Measurements from ENCODE around the gene CDR2.

The CDR2 gene

GRCh38 chr16:22320572-22321339, 53.7 kb downstream of the CDR2 start:
- H3K4me3 Mint-ChIP-seq: no peak overlapping the region
- peaks cover 31% of the 10 kb centered on the region for H3K36me3 Mint-ChIP-seq
- no peaks in the 10 kb centered on the region for H3K27me3 Mint-ChIP-seq
- DNase-seq (ENCODE audit: low spot score in 2 of 2): no peak
- no peak overlapping the region for H3K27ac Mint-ChIP-seq
- ATAC-seq (ENCODE audit: low read depth): no peak
- peaks cover 2% of the 10 kb centered on the region for H3K4me1 Mint-ChIP-seq
- H3K9me3 Mint-ChIP-seq: no peaks in the 10 kb centered on the region

- no peaks in the 10 kb centered on the region for H3K9me3 Mint-ChIP-seq
- ATAC-seq (ENCODE audit: low read depth) (no peak), DNase-seq (ENCODE audit: low spot score in 2 of 2) (peak; percentile 45 to 70)
- H3K27ac Mint-ChIP-seq: no peak overlapping the region
- H3K27me3 Mint-ChIP-seq: no peaks in the 10 kb centered on the region
- H3K4me1 Mint-ChIP-seq: peaks cover 2% of the 10 kb centered on the region
- H3K4me3 Mint-ChIP-seq: no peak overlapping the region
- H3K36me3 Mint-ChIP-seq: peaks cover 29% of the 10 kb centered on the region
Observed at GRCh38 chr16:22318690-22319358, 55.6 kb downstream of the CDR2 start.

DNA sequence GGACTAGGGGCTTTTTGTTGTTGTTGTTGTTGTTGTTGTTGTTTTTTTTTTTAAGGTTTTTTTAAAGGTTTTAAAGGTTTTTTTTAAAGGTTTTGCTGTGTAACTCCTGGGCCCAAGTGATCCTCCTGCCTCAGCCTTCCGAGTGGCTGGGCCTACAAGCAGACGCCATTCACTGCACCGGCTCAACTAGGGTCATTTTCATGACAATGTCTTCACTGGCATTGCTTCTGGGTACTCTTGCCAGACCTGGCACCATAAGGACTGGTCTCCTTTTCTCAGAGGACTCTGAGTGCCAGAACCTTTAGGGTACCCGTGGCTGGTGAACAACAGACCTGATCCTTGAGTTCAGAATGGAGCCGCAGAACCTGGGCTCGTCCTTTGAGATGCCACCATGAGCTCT, 56.8 kb downstream of the CDR2 start:
- peaks cover 31% of the 10 kb centered on the region for H3K36me3 Mint-ChIP-seq
- H3K9me3 Mint-ChIP-seq: no peaks in the 10 kb centered on the region
- H3K4me3 Mint-ChIP-seq: no peak overlapping the region
- no peak for ATAC-seq (ENCODE audit: low read depth)
- no peak for DNase-seq (ENCODE audit: low spot score in 2 of 2)
- H3K27ac Mint-ChIP-seq: no peak overlapping the region
- H3K27me3 Mint-ChIP-seq: no peaks in the 10 kb centered on the region
- H3K4me1 Mint-ChIP-seq: peaks cover 2% of the 10 kb centered on the region

GRCh38 chr16:22317001-22317530, 57.4 kb downstream of the CDR2 start:
- DNase-seq (ENCODE audit: low spot score in 2 of 2): no peak
- Mint-ChIP-seq H3K4me1 (peaks cover 2% of the 10 kb centered on the region), H3K27ac (no peak overlapping the region), H3K36me3 (peaks cover 28% of the 10 kb centered on the region), H3K4me3 (no peak overlapping the region), H3K9me3 (no peaks in the 10 kb centered on the region), H3K27me3 (no peaks in the 10 kb centered on the region)
- ATAC-seq (ENCODE audit: low read depth): no peak

GRCh38 chr16:22316411-22316811, 58.0 kb downstream of the CDR2 start:
- no peak overlapping the region for H3K27ac Mint-ChIP-seq

GRCh38 chr16:22315979-22316378, 58.4 kb downstream of the CDR2 start:
- no peak for DNase-seq (ENCODE audit: low spot score in 2 of 2)
- no peaks in the 10 kb centered on the region for H3K4me1 Mint-ChIP-seq
- no peak for ATAC-seq (ENCODE audit: low read depth)
- H3K4me3 Mint-ChIP-seq: no peak overlapping the region
- H3K9me3 Mint-ChIP-seq: no peaks in the 10 kb centered on the region
- no peaks in the 10 kb centered on the region for H3K27me3 Mint-ChIP-seq
- peaks cover 29% of the 10 kb centered on the region for H3K36me3 Mint-ChIP-seq
- no peak overlapping the region for H3K27ac Mint-ChIP-seq

More at GRCh38 chr16:22316411-22316811, 58.0 kb downstream of the CDR2 start:
- Mint-ChIP-seq H3K27me3 (no peaks in the 10 kb centered on the region), H3K4me3 (no peak overlapping the region), H3K4me1 (peaks cover 2% of the 10 kb centered on the region), H3K36me3 (peaks cover 33% of the 10 kb centered on the region), H3K9me3 (no peaks in the 10 kb centered on the region)
- no peak for DNase-seq (ENCODE audit: low spot score in 2 of 2)
- ATAC-seq (ENCODE audit: low read depth): no peak

DNA sequence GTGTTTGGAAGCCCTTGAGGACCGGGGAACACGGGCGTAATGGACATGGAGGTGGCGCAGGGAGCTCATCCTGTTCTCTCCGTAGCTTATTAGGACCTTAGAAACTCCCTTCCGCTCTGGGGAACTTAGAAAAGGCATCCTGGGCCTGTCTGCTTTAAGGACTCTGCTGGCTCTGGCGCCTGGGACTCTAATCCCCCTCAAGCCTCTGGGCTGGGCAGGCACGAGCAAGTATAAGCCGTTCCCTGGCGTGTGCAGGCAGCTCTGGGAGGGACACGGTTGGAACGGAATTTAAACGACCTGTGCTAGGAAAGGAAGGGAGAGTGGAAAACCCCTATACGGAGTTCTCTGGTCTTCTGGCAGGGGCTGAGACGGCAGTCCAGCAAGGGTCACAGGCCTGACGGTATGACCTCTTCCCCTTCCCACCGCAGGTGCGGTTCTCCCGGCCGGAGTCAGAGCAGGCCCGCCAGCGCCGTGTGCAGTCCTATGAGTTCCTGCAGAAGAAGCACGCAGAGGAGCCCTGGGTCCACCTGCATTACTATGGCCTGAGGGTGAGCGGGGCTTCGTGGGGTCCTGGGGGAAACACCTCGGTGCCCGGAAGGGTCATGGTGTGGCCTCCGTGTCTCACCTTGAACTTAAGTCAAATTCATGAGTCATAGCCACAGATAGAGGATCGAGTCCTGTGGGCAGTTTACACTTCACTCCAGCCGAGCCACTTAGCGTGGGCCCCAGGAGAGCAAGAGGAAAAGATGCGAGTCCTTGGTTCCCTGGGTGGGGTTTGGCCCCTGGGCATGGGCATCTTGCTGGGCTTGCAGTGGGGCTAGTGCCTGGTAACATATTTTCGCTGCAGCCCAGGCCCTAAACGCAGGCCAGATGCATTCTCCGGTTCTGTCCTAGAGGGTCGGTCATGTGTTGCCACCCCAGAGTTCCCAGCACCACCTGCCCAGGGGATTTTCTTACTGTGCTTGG, 59.5 kb downstream of the CDR2 start:
- DNase-seq (ENCODE audit: low spot score in 2 of 2): peak in 1 of 2 donors; percentile 9
- Mint-ChIP-seq H3K36me3 (peaks cover 26% of the 10 kb centered on the region), H3K4me1 (no peaks in the 10 kb centered on the region), H3K4me3 (no peak overlapping the region), H3K9me3 (no peaks in the 10 kb centered on the region), H3K27ac (no peak overlapping the region), H3K27me3 (no peaks in the 10 kb centered on the region)
- no peak for ATAC-seq (ENCODE audit: low read depth)

DNA sequence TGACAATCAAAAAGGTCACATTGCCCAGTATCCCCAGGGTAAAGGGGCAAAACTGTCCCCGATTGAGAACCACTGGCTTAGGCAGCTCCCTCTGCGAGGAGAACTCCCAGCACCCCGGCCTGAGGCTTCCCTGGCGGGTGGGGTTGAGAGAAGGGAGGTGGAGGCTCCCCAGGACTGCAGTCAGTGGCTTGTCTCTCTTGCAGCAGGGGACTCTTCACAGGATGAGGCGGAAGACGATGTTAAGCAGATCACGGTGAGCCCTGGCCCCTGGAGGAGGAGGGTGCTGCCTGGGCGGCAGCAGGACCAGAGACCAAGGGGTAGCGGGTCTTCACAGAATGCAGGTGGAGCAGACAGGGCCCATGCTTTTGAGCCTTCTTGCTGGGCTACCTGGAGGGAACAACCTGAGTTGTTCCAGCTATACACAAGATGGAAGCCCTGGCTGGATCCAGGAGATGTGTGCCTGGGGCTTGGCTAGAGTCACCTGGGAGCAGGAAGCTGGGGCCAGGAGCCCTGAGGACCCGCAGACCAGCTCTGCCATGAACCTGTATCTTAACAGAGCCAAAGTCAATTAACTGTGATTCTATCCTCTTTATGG, 60.4 kb downstream of the CDR2 start:
- H3K4me3 Mint-ChIP-seq: no peak overlapping the region
- no peak overlapping the region for H3K27ac Mint-ChIP-seq

DNA sequence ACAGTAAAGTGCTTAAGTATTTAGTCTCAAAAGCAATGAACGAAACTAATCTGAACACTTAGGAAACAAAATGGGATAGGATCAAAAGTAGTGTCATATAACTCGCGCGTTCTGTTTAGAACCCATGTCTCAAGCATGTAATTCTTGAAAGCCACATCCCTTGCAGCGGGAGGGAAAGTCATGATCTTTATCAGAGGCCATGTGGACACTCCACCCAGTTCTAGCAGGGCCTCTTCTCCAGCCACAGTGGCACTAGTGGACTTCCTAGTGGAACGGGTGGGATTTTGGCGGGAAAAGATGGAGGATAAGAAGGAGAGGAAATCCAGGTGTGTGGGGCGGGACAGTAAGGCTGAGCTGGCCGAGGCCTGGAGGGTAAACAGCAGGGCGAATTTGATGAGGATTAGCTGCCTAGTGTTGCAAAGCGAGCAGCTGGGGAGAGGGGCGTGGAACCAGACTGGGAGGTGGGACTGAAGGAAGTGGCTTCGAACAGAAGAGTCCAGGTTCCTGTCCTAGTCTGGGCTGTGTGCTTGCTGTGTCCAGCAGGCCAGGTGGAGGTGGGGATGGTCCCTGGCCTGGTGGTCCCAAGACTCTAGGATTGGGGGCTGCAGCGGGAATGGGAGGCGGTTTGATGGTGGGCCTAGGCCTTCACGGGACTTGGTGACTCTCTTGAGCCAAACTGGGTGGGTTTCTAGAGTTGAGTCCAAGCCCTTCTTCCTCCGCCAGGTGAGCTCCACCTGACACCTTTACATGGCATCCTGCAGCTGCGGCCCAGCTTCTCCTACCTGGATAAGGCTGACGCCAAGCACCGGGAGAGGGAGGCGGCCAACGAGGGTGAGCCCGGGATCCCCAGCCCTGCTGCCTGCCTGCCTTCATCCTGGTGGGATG, 61.3 kb downstream of the CDR2 start:
- no peak overlapping the region for H3K4me3 Mint-ChIP-seq
- no peak overlapping the region for H3K27ac Mint-ChIP-seq
- H3K36me3 Mint-ChIP-seq: peaks cover 27% of the 10 kb centered on the region

More for the DNA sequence above, 60.4 kb downstream of the CDR2 start:
- Mint-ChIP-seq H3K36me3 (peaks cover 27% of the 10 kb centered on the region), H3K4me1 (no peaks in the 10 kb centered on the region), H3K27me3 (no peaks in the 10 kb centered on the region), H3K9me3 (no peaks in the 10 kb centered on the region)
- ATAC-seq (ENCODE audit: low read depth) (no peak), DNase-seq (ENCODE audit: low spot score in 2 of 2) (peak in 1 of 2 donors; percentile 9)

GRCh38 chr16:22311520-22311919, 62.9 kb downstream of the CDR2 start:
- Mint-ChIP-seq H3K36me3 (peaks cover 29% of the 10 kb centered on the region), H3K9me3 (no peaks in the 10 kb centered on the region), H3K4me1 (no peaks in the 10 kb centered on the region), H3K27me3 (no peaks in the 10 kb centered on the region), H3K4me3 (no peak overlapping the region), H3K27ac (no peak overlapping the region)
- DNase-seq (ENCODE audit: low spot score in 2 of 2) (no peak), ATAC-seq (ENCODE audit: low read depth) (no peak)

More for the DNA sequence above, 61.3 kb downstream of the CDR2 start:
- Mint-ChIP-seq H3K9me3 (no peaks in the 10 kb centered on the region), H3K4me1 (no peaks in the 10 kb centered on the region), H3K27me3 (no peaks in the 10 kb centered on the region)
- ATAC-seq (ENCODE audit: low read depth) (no peak), DNase-seq (ENCODE audit: low spot score in 2 of 2) (no peak)

DNA sequence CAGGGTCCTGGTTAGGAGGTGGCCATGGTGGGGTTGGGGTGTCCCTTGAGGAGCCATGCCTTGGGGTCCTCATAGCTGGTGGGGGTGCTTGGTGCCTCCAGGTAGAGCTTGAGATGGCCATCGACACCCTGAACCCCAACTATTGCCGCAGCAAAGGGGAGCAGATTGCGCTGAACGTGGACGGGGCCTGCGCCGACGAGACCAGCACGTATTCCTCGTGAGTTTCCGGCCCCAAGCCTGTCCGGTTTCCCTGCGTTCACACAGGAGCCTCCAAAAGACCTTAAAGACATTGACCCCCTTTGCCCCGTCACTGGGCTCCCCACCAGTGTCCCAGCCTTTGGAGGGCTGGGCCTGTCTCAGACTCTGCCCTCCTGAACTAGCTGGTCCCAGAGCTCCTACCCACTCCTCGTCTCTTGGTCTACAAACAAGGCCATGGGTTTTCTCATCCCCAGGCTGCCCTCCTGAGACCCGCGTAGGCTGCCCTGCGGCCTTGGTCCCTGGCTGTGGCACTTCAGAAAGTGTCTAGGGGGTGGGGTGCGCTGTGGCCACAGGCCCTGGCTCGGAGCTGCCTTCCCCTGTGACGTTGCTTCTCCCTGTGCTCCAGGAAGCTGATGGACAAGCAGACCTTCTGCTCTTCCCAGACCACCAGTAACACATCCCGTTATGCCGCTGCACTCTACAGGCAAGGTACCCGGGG, 65.4 kb downstream of the CDR2 start:
- Mint-ChIP-seq H3K27ac (no peak overlapping the region), H3K27me3 (no peaks in the 10 kb centered on the region), H3K36me3 (peaks cover 30% of the 10 kb centered on the region), H3K9me3 (no peaks in the 10 kb centered on the region), H3K4me1 (peaks cover 4% of the 10 kb centered on the region), H3K4me3 (no peak overlapping the region)
- DNase-seq (ENCODE audit: low spot score in 2 of 2): no peak
- no peak for ATAC-seq (ENCODE audit: low read depth)

DNA sequence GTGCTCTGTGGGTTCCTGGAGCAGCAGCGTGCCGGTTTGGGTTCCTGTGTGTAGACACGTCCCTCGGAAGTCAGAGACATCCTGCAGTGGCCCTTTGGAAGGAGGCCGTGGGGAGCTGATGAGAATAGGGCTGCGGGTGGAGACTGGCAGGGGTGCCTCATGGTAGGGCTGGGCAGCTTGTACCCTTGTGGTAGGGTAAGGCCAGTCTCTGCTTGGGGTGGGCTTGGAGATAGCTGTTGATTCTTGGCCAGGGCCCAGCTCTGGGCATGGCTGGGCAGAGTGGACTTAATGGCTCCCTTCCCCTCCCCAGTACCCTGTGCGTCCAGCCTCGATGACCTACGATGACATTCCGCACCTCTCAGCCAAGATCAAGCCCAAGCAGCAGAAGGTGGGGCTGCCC, 66.6 kb downstream of the CDR2 start:
- ATAC-seq (ENCODE audit: low read depth): no peak
- H3K27me3 Mint-ChIP-seq: no peaks in the 10 kb centered on the region
- no peak overlapping the region for H3K27ac Mint-ChIP-seq
- H3K36me3 Mint-ChIP-seq: peaks cover 32% of the 10 kb centered on the region
- no peak overlapping the region for H3K4me3 Mint-ChIP-seq
- no peak for DNase-seq (ENCODE audit: low spot score in 2 of 2)
- peaks cover 7% of the 10 kb centered on the region for H3K4me1 Mint-ChIP-seq
- H3K9me3 Mint-ChIP-seq: no peaks in the 10 kb centered on the region
